Activated naive CD4-positive, alpha-beta T cell treated with anti-CD3 and anti-CD28 coated beads for 36 hours (primary cell): ENCODE measurements around the gene SDK1. TPM values are rescaled to one million over a fixed set of nuclear protein-coding genes. Genes with fewer than 3 reads are reported as not detected.

Experiments used
- CTCF ChIA-PET: fragments of 350-600 bp; sonication (Branson Sonifier 250); formaldehyde crosslinking; loops from one replicate; lab custom pipeline; 2021; ENCODE audit warnings: antibody characterized with exemption; lab: Charles Lee
- DNase-seq: peaks from one replicate; pipeline ENCODE4 v3.0.0-alpha.2; 2020
- H3K27ac Mint-ChIP-seq: one replicate; pipeline ENCODE4 v1.8.0; 2021; ENCODE audit warnings: mild to moderate bottlenecking, mixed read lengths
- H3K27me3 Mint-ChIP-seq: one replicate; pipeline ENCODE4 v1.8.0; 2021; ENCODE audit warnings: low read depth, mixed read lengths
- H3K36me3 Mint-ChIP-seq: one replicate; pipeline ENCODE4 v1.8.0; 2021; ENCODE audit warnings: low read depth, mixed read lengths
- H3K4me1 Mint-ChIP-seq: one replicate; pipeline ENCODE4 v1.8.0; 2021; ENCODE audit warnings: low read depth, mixed read lengths
- H3K4me3 Mint-ChIP-seq: one replicate; pipeline ENCODE4 v1.8.0; 2021; ENCODE audit warnings: mild to moderate bottlenecking, moderate library complexity, mixed read lengths
- H3K9me3 Mint-ChIP-seq: one replicate; pipeline ENCODE4 v1.8.0; 2021; ENCODE audit warnings: mixed read lengths
- intact Hi-C: fragments of 100-400 bp; cut with micrococcal nuclease; formaldehyde crosslinking; loops from one replicate; pipeline ENCODE4 v1.15.1; 2023
- total RNA-seq, 2 experiments: library from RNA; stranded (reverse); gene quantifications; one replicate each; pipeline ENCODE4 v1.2.3, GENCODE V29; 2021

SDK1 gene
- total RNA-seq, 2 experiments from 2014 or later = 1.3 to 2.0 TPM

GRCh38 chr7:3494947-3495346 is 193.9 kb downstream of the SDK1 start:
- intact Hi-C loops = loop anchor here (5.0 to 10.0 kb wide), 2 partner anchors 177 to 190 kb away; partner anchors contain the start of gene SDK1
- Mint-ChIP-seq H3K4me1 (peaks cover 29% of the 10 kb centered on the region), H3K27ac (no peak overlapping the region), H3K4me3 (no peak overlapping the region), H3K36me3 (peaks cover 2% of the 10 kb centered on the region), H3K27me3 (no peaks in the 10 kb centered on the region), H3K9me3 (peaks cover 9% of the 10 kb centered on the region)
- CTCF ChIA-PET = interaction anchor here (0.6 kb wide), 1 partner anchor 213 kb away, joined by 3 read pairs; no protein-coding TSS in a partner anchor
- DNase-seq = peak; percentile 57

DNA sequence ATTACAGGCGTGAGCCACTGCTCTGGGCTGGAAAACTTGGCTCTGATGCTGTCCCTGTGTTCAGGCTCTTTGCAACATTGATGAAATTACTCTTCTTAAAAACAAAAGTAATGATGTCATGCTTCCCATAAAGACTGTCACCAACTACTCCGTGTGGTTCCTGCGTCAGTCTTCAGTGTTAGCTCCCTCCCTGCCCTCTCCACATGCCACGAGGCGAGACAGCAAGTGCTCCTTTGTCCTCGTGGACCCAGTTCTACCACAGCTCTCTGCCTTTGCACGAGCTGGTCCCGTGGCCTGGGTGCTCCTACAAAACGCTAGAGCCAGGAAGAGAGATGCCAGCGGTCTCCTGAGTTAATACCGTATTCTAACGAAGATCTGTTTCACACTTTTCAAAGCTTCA is 194.5 kb downstream of the SDK1 start:
- no peak overlapping the region for H3K4me3 Mint-ChIP-seq
- no peaks in the 10 kb centered on the region for H3K27me3 Mint-ChIP-seq
- CTCF ChIA-PET = interaction anchor here (0.6 kb wide), 1 partner anchor 213 kb away, joined by 3 read pairs; no protein-coding TSS in a partner anchor
- no peak for DNase-seq
- H3K9me3 Mint-ChIP-seq = peaks cover 14% of the 10 kb centered on the region
- H3K27ac Mint-ChIP-seq = no peak overlapping the region
- H3K4me1 Mint-ChIP-seq = peaks cover 29% of the 10 kb centered on the region
- peaks cover 2% of the 10 kb centered on the region for H3K36me3 Mint-ChIP-seq
- intact Hi-C loops = loop anchor here (5.0 to 10.0 kb wide), 2 partner anchors 177 to 191 kb away; partner anchors contain the start of gene SDK1

DNA sequence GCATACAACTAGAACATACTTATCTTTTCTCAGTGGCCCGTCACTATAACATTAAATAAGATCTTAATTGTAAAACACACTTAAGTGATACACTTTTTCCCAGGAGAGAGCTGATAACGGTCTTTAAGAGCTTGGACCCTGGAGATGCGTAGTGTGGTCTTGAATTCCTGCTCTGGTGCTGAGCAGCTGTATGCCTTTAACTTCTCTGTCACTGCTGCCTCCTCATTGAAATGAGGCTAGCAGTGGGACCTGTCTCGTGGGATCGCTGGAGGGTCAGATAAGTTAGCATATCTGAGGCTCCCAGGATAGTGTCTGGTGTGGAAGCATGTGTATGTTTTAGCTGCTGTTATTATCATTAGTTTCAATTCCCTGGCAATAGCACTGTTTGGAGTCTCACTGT is 194.9 kb downstream of the SDK1 start:
- Mint-ChIP-seq H3K27ac (no peak overlapping the region), H3K36me3 (peaks cover 2% of the 10 kb centered on the region), H3K27me3 (no peaks in the 10 kb centered on the region), H3K4me3 (no peak overlapping the region), H3K9me3 (peaks cover 17% of the 10 kb centered on the region), H3K4me1 (peaks cover 29% of the 10 kb centered on the region)
- intact Hi-C loops = loop anchor here (5.0 to 10.0 kb wide), 2 partner anchors 176 to 191 kb away; partner anchors contain the start of gene SDK1
- CTCF ChIA-PET = interaction anchor here (0.6 kb wide), 1 partner anchor 22 kb away, joined by 3 read pairs; no protein-coding TSS in a partner anchor
- DNase-seq = no peak

DNA sequence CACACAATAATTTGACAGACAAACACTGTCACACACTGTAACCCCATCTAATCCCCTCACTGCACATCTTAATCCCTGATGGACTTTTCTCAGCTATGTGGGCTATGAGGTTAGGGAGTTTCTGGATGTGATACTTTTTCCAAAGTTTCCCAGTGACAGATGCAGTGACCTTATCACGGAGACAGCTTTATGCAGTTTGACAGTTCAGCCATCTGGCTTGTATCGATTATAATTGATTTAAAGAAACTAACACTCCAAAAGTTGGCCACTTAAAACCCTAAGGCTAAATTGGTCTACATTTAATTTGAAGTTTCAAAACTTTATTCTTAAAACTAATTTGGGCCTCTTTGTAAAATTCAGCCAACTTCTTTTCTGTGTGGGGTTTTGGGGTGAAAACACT is 196.7 kb downstream of the SDK1 start:
- H3K27me3 Mint-ChIP-seq = no peaks in the 10 kb centered on the region
- peaks cover 27% of the 10 kb centered on the region for H3K4me1 Mint-ChIP-seq
- intact Hi-C loops = loop anchor here (5.0 to 10.0 kb wide), 2 partner anchors 175 to 193 kb away; partner anchors contain the start of gene SDK1
- H3K9me3 Mint-ChIP-seq = peaks cover 21% of the 10 kb centered on the region
- no peak overlapping the region for H3K27ac Mint-ChIP-seq
- H3K4me3 Mint-ChIP-seq = no peak overlapping the region
- CTCF ChIA-PET = no interaction called here
- H3K36me3 Mint-ChIP-seq = peaks cover 2% of the 10 kb centered on the region
- DNase-seq = no peak

GRCh38 chr7:3501671-3502070 is 200.6 kb downstream of the SDK1 start:
- Mint-ChIP-seq H3K36me3 (peaks cover 4% of the 10 kb centered on the region), H3K27ac (no peak overlapping the region), H3K4me3 (no peak overlapping the region), H3K9me3 (peaks cover 26% of the 10 kb centered on the region), H3K4me1 (no peaks in the 10 kb centered on the region), H3K27me3 (no peaks in the 10 kb centered on the region)
- CTCF ChIA-PET = no interaction called here
- DNase-seq = no peak
- intact Hi-C loops = no loop called here

- no peak for DNase-seq
- CTCF ChIA-PET = no interaction called here
- intact Hi-C loops = no loop called here
- H3K27me3 Mint-ChIP-seq = no peaks in the 10 kb centered on the region
- H3K9me3 Mint-ChIP-seq = peaks cover 35% of the 10 kb centered on the region
- H3K36me3 Mint-ChIP-seq = peaks cover 5% of the 10 kb centered on the region
- no peaks in the 10 kb centered on the region for H3K4me1 Mint-ChIP-seq
- H3K27ac Mint-ChIP-seq = no peak overlapping the region
- no peak overlapping the region for H3K4me3 Mint-ChIP-seq
Observed at GRCh38 chr7:3504384-3504783, 203.3 kb downstream of the SDK1 start.

DNA sequence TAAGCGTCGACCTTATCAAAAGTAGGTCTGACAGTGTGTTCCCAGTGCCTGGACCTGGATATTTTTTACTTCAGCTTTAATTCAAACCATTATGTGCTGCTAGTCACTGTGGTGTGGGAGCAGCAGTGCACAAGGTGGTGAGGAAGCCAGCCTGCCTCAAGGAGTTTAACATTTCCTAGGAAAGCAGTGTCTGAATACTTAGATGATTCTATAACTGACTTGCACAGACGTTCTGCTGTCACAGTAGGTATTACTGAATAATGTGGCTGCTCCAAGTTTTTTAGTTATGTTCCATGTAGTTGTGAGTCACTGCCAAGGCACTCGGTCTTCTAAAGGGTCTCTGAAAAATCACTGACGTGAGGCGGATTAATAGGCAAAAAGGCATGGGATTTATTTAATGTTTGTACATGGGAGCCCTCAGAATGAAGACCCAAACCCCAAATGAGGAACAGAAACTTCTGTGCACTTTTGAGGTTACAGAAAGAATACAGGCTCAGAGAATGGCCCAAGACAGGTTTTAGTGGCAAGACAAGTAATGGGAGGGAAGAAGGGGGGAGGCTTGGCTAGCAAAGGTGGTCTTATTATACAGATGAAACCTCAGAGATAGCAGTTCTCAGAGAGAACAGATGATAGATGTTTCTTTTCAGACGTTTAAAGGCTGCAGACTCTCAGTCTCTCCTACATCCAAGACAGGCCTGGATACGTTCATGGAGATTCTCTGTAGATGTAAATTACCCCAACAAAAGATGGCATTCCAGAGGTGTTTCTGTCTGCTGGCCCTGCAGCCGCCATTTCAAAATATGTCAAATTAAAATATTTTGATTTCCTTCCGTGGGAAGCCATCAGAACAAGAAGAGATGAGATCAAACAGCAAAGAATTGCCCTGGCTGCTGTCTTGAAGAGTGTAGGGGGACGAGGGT is 209.3 kb downstream of the SDK1 start:
- Mint-ChIP-seq H3K27ac (no peak overlapping the region), H3K4me1 (no peaks in the 10 kb centered on the region), H3K9me3 (peaks cover 18% of the 10 kb centered on the region), H3K27me3 (no peaks in the 10 kb centered on the region), H3K36me3 (peaks cover 1% of the 10 kb centered on the region), H3K4me3 (no peak overlapping the region)
- intact Hi-C loops = no loop called here
- DNase-seq = no peak
- CTCF ChIA-PET = no interaction called here

DNA sequence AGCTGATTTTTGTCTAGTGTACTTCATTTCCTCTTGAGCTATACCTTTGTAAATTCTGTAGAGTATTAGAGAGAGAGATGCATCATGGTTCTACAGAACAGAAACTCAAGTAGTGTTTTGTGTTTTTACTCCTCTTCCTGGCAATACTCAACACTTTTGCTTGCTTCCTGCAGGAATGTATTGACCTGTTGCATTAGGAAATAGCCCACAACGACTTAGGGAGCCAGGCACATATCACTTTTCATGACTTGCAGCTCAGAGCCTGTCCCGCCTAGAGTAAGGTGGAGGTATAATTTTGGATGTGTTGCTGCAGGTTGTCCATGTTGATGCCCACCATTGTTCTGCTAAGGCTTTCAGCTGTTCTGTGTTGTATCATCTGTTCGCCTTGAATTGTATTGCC is 216.3 kb downstream of the SDK1 start:
- no peaks in the 10 kb centered on the region for H3K9me3 Mint-ChIP-seq
- H3K27ac Mint-ChIP-seq = no peak overlapping the region
- H3K36me3 Mint-ChIP-seq = no peaks in the 10 kb centered on the region
- intact Hi-C loops = no loop called here
- CTCF ChIA-PET = interaction anchor here (0.7 kb wide), 1 partner anchor 21 kb away, joined by 3 read pairs; no protein-coding TSS in a partner anchor
- H3K27me3 Mint-ChIP-seq = no peaks in the 10 kb centered on the region
- DNase-seq = no peak
- no peak overlapping the region for H3K4me3 Mint-ChIP-seq
- peaks cover 17% of the 10 kb centered on the region for H3K4me1 Mint-ChIP-seq

GRCh38 chr7:3518546-3518945 is 217.5 kb downstream of the SDK1 start:
- CTCF ChIA-PET = interaction anchor here (0.6 kb wide), 1 partner anchor 1059 kb away, joined by 4 read pairs; no protein-coding TSS in a partner anchor
- intact Hi-C loops = no loop called here
- Mint-ChIP-seq H3K9me3 (no peaks in the 10 kb centered on the region), H3K27me3 (no peaks in the 10 kb centered on the region), H3K36me3 (no peaks in the 10 kb centered on the region), H3K4me1 (peaks cover 17% of the 10 kb centered on the region), H3K27ac (no peak overlapping the region), H3K4me3 (no peak overlapping the region)
- no peak for DNase-seq

DNA sequence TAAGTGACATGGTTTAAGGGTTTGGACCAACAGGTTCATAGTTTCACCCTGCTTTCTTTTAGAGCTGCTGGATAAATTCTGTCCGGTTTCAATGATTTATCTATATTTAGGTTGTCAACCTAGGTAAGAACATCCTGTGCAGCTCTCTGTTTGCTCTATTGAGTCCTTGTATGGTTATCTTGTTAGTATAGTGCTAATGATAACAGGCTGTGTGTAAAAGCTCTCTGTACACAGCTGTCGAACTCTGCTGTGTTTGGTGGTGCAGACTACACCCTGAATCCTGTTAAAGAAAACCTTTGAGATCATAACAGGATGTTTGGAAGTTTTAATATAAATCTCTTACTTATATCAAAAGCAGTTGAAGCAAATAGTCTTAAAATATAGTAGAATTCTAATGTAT is 219.2 kb downstream of the SDK1 start:
- DNase-seq = no peak
- peaks cover 17% of the 10 kb centered on the region for H3K4me1 Mint-ChIP-seq
- H3K27ac Mint-ChIP-seq = no peak overlapping the region
- no peaks in the 10 kb centered on the region for H3K36me3 Mint-ChIP-seq
- intact Hi-C loops = no loop called here
- CTCF ChIA-PET = no interaction called here
- H3K27me3 Mint-ChIP-seq = no peaks in the 10 kb centered on the region
- H3K4me3 Mint-ChIP-seq = no peak overlapping the region
- H3K9me3 Mint-ChIP-seq = no peaks in the 10 kb centered on the region

- Mint-ChIP-seq H3K27me3 (no peaks in the 10 kb centered on the region), H3K9me3 (no peaks in the 10 kb centered on the region), H3K4me1 (no peaks in the 10 kb centered on the region), H3K27ac (no peak overlapping the region), H3K4me3 (no peak overlapping the region), H3K36me3 (no peaks in the 10 kb centered on the region)
- intact Hi-C loops = no loop called here
- no peak for DNase-seq
- CTCF ChIA-PET = interaction anchor here (1.3 kb wide), 1 partner anchor 9 kb away, joined by 4 read pairs; no protein-coding TSS in a partner anchor
Observed at GRCh38 chr7:3527496-3528124, 226.6 kb downstream of the SDK1 start.

- peaks cover 9% of the 10 kb centered on the region for H3K4me1 Mint-ChIP-seq
- no peaks in the 10 kb centered on the region for H3K36me3 Mint-ChIP-seq
- H3K27me3 Mint-ChIP-seq = no peaks in the 10 kb centered on the region
- no peak overlapping the region for H3K27ac Mint-ChIP-seq
- intact Hi-C loops = no loop called here
- DNase-seq = no peak
- H3K4me3 Mint-ChIP-seq = no peak overlapping the region
- H3K9me3 Mint-ChIP-seq = no peaks in the 10 kb centered on the region
- CTCF ChIA-PET = no interaction called here
Observed at GRCh38 chr7:3533040-3533439, 232.0 kb downstream of the SDK1 start.
